SKM-1 (cell line): Measurements from ENCODE around the gene CELSR3.

Source experiments
- DNase-seq: peaks from one replicate; lab custom pipeline; 2025; ENCODE audit not compliant: unreplicated experiment; lab: John Stamatoyannopoulos, UW

Gene CELSR3

GRCh38 chr3:48686538-48687219 is 24.0 kb upstream of the CELSR3 start:
- no peak for DNase-seq

- DNase-seq, result peak; percentile 89
These were observed 23.2 kb upstream of the CELSR3 start, which contains the start of gene NCKIPSD for GRCh38 chr3:48685603-48686511. Gene NCKIPSD, minus strand, starts transcription at chr3:48685915. Its CDS starts 108 bp downstream, at chr3:48685807.

GRCh38 chr3:48685293-48685602 is 22.6 kb upstream of the CELSR3 start:
- DNase-seq, result no peak

GRCh38 chr3:48684480-48685143 is 21.9 kb upstream of the CELSR3 start:
- peak; percentile 47 for DNase-seq

- DNase-seq, result no peak
These were observed 21.3 kb upstream of the CELSR3 start for GRCh38 chr3:48684054-48684349.

- DNase-seq, result no peak
These were observed 20.1 kb upstream of the CELSR3 start for GRCh38 chr3:48682786-48683185.

- no peak for DNase-seq
These were observed 19.4 kb upstream of the CELSR3 start for GRCh38 chr3:48681974-48682610.

- DNase-seq, result no peak
These were observed 18.8 kb upstream of the CELSR3 start for GRCh38 chr3:48681541-48681880.

GRCh38 chr3:48680811-48681540 is 18.3 kb upstream of the CELSR3 start:
- DNase-seq, result no peak

- DNase-seq, result no peak
These were observed 17.0 kb upstream of the CELSR3 start for GRCh38 chr3:48679411-48680391.

- DNase-seq, result no peak
These were observed 16.1 kb upstream of the CELSR3 start for GRCh38 chr3:48678566-48679380.

- DNase-seq, result no peak
These were observed 15.4 kb upstream of the CELSR3 start for GRCh38 chr3:48678056-48678455.

- no peak for DNase-seq
These were observed 11.8 kb upstream of the CELSR3 start for GRCh38 chr3:48674505-48674904.

- no peak for DNase-seq
These were observed 9.8 kb upstream of the CELSR3 start for GRCh38 chr3:48672522-48672921.

- DNase-seq, result no peak
These were observed 2.2 kb upstream of the CELSR3 start for GRCh38 chr3:48664929-48665328.

- DNase-seq, result no peak
These were observed 1.6 kb upstream of the CELSR3 start for GRCh38 chr3:48664313-48664644.

GRCh38 chr3:48663489-48664312 is 1.0 kb upstream of the CELSR3 start:
- peak; percentile 96 for DNase-seq

- no peak for DNase-seq
These were observed 437 bp downstream of the CELSR3 start for GRCh38 chr3:48662145-48662752.
